K562 (cell line): ENCODE measurements around the gene SLC4A2. TPM values are rescaled to one million over a fixed set of nuclear protein-coding genes. Genes with fewer than 3 reads are reported as not detected.

ENCODE experiments used
- EHMT2 ChIP-seq: fragments of 450-650 bp; IDR thresholded peaks from 2 replicates; pipeline ENCODE4 v1.6.1; 2018; ENCODE audit warnings: antibody characterized with exemption
- PHB2 ChIP-seq: fragments of 450-650 bp; IDR thresholded peaks from 2 replicates; pipeline ENCODE4 v1.6.1; 2017; ENCODE audit warnings: low read depth
- PPARD ChIP-seq: fragments of 250-450 bp; sonication (Bioruptor Pico); IDR thresholded peaks from 2 replicates; pipeline ENCODE4 v1.8.0; 2022; ENCODE audit warnings: inconsistent platforms, mild to moderate bottlenecking, moderate library complexity
- SETDB1 ChIP-seq: IDR thresholded peaks from one replicate; pipeline ENCODE4 v1.6.1; 2012; ENCODE audit warnings: low read length, control low read depth, inconsistent platforms
- ZBTB8A ChIP-seq: fragments of 450-650 bp; IDR thresholded peaks from 2 replicates; pipeline ENCODE4 v1.6.1; 2018; ENCODE audit warnings: mild to moderate bottlenecking, moderate library complexity; ENCODE audit not compliant: partially characterized antibody
- ZNF134 ChIP-seq: fragments of 250-450 bp; sonication (Bioruptor Pico); conservative IDR thresholded peaks from 2 replicates; pipeline ENCODE4 v1.4.0; 2020
- ZNF224 ChIP-seq: sonication (generic); formaldehyde crosslinking; IDR thresholded peaks from 2 replicates; pipeline ENCODE4 v1.8.0; 2022; ENCODE audit warnings: mild to moderate bottlenecking, missing genetic modification reagents
- ZNF780A ChIP-seq: fragments of 250-450 bp; sonication (Bioruptor Pico); IDR thresholded peaks from 2 replicates; pipeline ENCODE4 v1.5.0; 2021; ENCODE audit warnings: mild to moderate bottlenecking
- polyA plus RNA-seq, 8 experiments: library from polyadenylated mRNA; depleted of rRNA in 4 of 8; stranded (reverse) in 5 of 8; unstranded in 3 of 8; fragments of >200 nt; fragmentation: Nextera tagmentation in 2 of 8; fragmentation: Illumina TruSeq in 1 of 8; extraction: Ambion mirVana in 2 of 8; extraction: Trizol in 1 of 8; gene quantifications; 2 replicates each; pipeline versions ENCODE4 v1.2.1 to v1.2.3, GENCODE V29; 2011 to 2014; ENCODE audit warnings: inconsistent platforms in 1 of 8, missing spikeins in 1 of 8
- total RNA-seq, 7 experiments: library from RNA; depleted of rRNA in 6 of 7; stranded (reverse); fragments of >200 nt in 6 of 7; fragmentation: Illumina TruSeq in 2 of 7; extraction: Trizol in 2 of 7; gene quantifications; 2 replicates each; pipeline versions ENCODE4 v1.2.1 to v1.2.3, GENCODE V29; 2011 to 2021; ENCODE audit warnings: low replicate concordance in 1 of 7
- TF ChIP-seq, protein P1 (sequence below): fragments of 250-450 bp; sonication (Bioruptor Pico); IDR thresholded peaks from 2 replicates; pipeline ENCODE4 v1.8.0; 2022; ENCODE audit warnings: inconsistent platforms
- TF ChIP-seq, protein P2 (sequence below), 2 experiments: fragments of 450-650 bp; IDR thresholded peaks; 2 replicates each; pipeline ENCODE4 v1.6.1; 2018; ENCODE audit warnings: mild to moderate bottlenecking in 2 of 2, low read depth in 1 of 2; ENCODE audit not compliant: partially characterized antibody in 2 of 2
- TF ChIP-seq, protein P3 (sequence below), 2 experiments: fragments of 200-800 bp in 1 of 2; sonication (Bioruptor generic) in 1 of 2; sonication (generic) in 1 of 2; formaldehyde crosslinking in 1 of 2; IDR thresholded peaks in 1 of 2; conservative IDR thresholded peaks in 1 of 2; 2 replicates each; pipeline versions ENCODE4 v1.5.0 to v1.6.1; 2016 to 2020; ENCODE audit warnings: missing compliant biosample characterization in 1 of 2, missing genetic modification characterization in 1 of 2, missing genetic modification reagents in 1 of 2
- TF ChIP-seq, protein P4 (sequence below): sonication (generic); formaldehyde crosslinking; IDR thresholded peaks from 2 replicates; pipeline ENCODE4 v1.8.1; 2022; ENCODE audit warnings: missing genetic modification reagents

Gene SLC4A2
- total and polyA plus RNA-seq, 9 of the 15 experiments (the other 6 are each of a cell fraction or from before 2014, with no cell fraction given) = 11.4 to 375 (median 130) TPM

DNA sequence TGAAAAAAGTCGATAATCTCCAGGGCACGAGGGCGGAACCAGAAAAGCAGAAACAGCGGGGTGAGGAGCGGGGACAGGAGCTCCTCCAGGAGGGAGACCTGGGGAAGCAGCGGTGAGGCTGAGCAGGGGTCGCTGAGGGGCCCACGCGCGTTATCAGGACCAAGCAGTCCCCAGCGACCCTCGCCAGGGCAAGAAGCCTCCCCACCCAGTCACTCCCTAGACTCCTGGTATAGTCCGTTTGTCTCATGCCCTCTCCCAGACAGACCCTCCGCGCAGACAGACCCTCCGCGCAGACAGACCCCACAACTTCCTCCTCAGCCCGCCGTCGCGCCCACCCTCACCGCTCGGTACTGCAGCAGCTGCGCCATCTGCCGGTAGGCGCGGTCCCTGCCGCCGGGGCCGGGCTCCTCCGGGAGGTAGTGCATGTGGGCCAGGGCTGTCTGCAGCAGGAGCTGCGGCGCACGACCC lies 41.4 kb upstream of the SLC4A2 start (continued):
- TF ChIP-seq PPARD (CRISPR knock-in tag) = no peak
- TF ChIP-seq EHMT2 = no peak
- TF ChIP-seq, protein P1, sequence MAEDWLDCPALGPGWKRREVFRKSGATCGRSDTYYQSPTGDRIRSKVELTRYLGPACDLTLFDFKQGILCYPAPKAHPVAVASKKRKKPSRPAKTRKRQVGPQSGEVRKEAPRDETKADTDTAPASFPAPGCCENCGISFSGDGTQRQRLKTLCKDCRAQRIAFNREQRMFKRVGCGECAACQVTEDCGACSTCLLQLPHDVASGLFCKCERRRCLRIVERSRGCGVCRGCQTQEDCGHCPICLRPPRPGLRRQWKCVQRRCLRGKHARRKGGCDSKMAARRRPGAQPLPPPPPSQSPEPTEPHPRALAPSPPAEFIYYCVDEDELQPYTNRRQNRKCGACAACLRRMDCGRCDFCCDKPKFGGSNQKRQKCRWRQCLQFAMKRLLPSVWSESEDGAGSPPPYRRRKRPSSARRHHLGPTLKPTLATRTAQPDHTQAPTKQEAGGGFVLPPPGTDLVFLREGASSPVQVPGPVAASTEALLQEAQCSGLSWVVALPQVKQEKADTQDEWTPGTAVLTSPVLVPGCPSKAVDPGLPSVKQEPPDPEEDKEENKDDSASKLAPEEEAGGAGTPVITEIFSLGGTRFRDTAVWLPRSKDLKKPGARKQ (CRISPR knock-in tag) = no peak
- TF ChIP-seq, protein P2, sequence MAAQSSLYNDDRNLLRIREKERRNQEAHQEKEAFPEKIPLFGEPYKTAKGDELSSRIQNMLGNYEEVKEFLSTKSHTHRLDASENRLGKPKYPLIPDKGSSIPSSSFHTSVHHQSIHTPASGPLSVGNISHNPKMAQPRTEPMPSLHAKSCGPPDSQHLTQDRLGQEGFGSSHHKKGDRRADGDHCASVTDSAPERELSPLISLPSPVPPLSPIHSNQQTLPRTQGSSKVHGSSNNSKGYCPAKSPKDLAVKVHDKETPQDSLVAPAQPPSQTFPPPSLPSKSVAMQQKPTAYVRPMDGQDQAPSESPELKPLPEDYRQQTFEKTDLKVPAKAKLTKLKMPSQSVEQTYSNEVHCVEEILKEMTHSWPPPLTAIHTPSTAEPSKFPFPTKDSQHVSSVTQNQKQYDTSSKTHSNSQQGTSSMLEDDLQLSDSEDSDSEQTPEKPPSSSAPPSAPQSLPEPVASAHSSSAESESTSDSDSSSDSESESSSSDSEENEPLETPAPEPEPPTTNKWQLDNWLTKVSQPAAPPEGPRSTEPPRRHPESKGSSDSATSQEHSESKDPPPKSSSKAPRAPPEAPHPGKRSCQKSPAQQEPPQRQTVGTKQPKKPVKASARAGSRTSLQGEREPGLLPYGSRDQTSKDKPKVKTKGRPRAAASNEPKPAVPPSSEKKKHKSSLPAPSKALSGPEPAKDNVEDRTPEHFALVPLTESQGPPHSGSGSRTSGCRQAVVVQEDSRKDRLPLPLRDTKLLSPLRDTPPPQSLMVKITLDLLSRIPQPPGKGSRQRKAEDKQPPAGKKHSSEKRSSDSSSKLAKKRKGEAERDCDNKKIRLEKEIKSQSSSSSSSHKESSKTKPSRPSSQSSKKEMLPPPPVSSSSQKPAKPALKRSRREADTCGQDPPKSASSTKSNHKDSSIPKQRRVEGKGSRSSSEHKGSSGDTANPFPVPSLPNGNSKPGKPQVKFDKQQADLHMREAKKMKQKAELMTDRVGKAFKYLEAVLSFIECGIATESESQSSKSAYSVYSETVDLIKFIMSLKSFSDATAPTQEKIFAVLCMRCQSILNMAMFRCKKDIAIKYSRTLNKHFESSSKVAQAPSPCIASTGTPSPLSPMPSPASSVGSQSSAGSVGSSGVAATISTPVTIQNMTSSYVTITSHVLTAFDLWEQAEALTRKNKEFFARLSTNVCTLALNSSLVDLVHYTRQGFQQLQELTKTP (IDR thresholded peaks at IDR 0.05; ENCODE audit: low read depth in 1 of 2, partially characterized antibody in 2 of 2) = peak; percentile 43 to 78
- TF ChIP-seq, protein P3, sequence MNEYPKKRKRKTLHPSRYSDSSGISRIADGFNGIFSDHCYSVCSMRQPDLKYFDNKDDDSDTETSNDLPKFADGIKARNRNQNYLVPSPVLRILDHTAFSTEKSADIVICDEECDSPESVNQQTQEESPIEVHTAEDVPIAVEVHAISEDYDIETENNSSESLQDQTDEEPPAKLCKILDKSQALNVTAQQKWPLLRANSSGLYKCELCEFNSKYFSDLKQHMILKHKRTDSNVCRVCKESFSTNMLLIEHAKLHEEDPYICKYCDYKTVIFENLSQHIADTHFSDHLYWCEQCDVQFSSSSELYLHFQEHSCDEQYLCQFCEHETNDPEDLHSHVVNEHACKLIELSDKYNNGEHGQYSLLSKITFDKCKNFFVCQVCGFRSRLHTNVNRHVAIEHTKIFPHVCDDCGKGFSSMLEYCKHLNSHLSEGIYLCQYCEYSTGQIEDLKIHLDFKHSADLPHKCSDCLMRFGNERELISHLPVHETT (CRISPR knock-in tag; conservative IDR thresholded peaks at IDR 0.05 in 1 of 2, IDR thresholded peaks at IDR 0.05 in 1 of 2) = peak in 1 of 2 experiments; percentile 58; a peak in 1 of 4 replicates
- TF ChIP-seq ZNF224 (CRISPR knock-in tag) = no peak
- TF ChIP-seq ZBTB8A = no peak
- TF ChIP-seq ZNF134 = 0 out of 2 replicates have a peak, but pooled peaks have one; percentile 22
- no peak for TF ChIP-seq PHB2
- TF ChIP-seq ZNF780A (CRISPR knock-in tag) = no peak
- TF ChIP-seq, protein P4, sequence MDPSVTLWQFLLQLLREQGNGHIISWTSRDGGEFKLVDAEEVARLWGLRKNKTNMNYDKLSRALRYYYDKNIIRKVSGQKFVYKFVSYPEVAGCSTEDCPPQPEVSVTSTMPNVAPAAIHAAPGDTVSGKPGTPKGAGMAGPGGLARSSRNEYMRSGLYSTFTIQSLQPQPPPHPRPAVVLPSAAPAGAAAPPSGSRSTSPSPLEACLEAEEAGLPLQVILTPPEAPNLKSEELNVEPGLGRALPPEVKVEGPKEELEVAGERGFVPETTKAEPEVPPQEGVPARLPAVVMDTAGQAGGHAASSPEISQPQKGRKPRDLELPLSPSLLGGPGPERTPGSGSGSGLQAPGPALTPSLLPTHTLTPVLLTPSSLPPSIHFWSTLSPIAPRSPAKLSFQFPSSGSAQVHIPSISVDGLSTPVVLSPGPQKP (CRISPR knock-in tag) = no peak
- TF ChIP-seq SETDB1 = no peak
